COLO829 (cell line): ENCODE results near the gene PLXDC2.
"Not testable (repeated sequence)": the region's sequence is repeated elsewhere in the genome, so short reads cannot be mapped to it uniquely, and the experiment has no call there.

Experiments used
- DNase-seq: peaks from one replicate; pipeline ENCODE4 v3.0.0; 2012; ENCODE audit warnings: low spot score

The PLXDC2 gene

DNA sequence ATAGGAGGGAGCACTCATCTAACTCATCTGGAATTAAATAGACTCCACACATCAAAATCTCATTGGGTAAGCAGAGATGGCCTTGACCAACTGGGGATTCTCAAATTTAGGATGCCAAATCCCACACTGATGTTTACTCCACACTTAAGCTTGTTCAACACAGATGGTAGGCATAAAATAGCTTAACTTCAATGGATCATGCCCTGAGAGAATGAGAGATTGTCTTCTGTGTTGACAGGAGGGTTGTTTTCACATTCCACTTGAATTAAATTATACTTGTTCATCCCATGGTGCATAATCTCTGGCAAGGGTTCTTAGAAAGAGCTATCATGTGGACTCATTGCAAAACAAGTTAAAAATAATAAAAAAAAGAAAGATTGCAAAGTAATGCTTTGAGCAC, 391.4 kb downstream of the PLXDC2 start:
- no peak for DNase-seq

DNA sequence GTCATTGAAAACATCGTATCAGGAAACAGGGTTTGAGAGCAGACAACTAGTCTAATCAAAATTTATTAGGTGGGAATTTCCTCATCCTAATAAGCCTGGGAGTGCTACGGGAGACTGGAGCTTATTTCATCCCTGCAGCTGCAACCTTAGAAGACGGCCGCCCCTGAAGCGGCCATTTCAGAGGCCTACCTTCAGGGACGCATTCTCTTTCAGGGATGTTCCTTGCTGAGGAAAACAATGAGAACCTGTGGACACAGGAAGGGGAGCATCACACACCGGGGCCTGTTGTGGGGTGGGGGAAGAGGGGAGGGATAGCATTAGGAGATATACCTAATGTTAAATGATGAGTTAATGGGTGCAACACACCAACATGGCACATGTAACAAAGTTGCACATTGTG, 392.9 kb downstream of the PLXDC2 start:
- DNase-seq, result not testable (repeated sequence)

DNA sequence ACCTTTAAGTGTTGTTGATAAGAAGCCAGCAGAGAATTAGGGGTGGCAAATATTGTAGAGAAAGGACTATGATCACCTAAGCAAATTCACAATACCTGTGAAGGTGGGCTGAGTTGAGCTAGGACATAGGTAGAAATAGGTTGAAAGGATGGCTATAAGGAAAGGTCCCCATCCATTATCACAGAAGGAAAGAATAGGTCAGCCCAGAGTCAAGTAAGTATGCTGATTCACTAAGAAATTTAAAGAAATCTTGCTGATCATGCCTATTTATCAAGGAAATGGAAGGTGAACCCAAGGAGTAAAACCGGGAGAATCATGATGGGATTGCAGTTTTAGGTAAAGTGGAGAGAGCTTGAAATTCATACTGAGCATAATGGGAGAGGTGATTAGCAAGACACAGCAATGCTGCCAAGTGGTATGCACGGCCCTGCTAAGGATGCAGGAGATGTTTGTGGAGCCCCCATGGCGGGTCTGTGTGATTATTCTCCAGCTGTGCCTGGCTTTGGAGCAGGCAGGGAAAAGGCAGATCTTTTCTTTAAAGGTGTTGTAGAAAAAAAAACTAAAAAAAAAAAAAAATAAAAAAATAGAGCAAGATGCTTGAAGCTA, 399.4 kb downstream of the PLXDC2 start:
- DNase-seq, result no peak

DNA sequence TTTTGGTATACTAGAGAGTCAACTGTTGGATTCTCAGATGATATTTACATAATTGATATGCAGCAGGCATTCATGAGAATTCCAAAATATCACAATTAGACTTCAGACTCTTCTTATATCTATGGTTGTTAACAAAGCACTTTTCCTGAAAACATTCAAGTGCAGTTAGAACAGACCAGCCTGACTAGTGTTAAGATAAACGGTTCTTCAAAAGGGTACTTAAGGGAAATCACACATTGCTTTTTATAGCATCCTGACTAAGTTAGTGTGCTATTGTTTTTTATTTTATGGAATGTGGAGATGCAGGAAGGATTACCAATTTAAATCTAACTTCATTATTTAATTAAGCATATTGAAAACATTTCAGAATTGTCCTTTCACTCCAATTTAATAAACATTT, 405.1 kb downstream of the PLXDC2 start:
- no peak for DNase-seq

DNA sequence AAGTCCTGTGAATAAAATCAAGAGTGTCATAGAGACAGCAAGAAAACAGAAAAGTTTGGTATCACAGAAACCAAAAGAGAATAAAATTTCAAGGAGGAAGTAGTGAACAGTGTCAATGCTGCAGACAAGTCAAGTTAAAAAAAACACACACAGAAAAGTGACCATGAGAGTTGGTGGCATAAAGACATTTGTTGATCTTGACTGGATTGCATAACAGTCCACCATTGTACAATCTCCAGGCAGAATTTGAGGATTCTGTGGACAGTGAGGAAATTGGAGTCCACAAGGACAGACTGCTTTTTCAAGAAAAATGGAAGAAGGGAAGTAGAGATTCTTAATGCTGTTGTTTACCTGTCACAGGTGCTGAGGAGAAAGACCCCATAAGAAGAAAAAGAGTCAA, 412.5 kb downstream of the PLXDC2 start:
- no peak for DNase-seq

DNA sequence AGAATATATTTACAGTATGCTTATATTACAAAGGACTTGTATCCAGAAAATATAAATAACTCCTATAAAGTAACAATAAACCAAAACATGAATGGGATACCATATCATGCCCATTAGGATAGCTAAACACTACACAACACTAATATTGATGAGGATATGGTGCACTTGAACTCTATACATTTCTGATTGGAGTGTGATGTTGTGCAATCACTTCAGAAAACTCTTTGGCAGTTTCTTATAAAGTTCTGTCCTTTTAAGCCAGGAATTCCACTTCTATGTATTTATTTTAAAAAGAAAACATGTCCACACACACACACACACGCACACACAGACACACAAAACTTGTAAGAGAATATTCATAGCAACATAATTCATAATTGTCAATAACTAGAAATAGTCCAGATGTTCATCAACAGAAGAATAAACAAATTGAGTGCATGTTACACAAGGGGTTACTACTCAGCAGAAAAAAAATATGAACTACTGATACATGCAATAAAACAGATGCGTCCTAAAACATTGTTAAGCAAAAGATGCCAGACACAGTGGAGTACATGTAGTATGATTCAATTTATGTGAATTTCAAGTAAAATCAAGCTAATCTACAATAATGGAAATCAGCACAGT, 416.0 kb downstream of the PLXDC2 start:
- DNase-seq, result no peak

DNA sequence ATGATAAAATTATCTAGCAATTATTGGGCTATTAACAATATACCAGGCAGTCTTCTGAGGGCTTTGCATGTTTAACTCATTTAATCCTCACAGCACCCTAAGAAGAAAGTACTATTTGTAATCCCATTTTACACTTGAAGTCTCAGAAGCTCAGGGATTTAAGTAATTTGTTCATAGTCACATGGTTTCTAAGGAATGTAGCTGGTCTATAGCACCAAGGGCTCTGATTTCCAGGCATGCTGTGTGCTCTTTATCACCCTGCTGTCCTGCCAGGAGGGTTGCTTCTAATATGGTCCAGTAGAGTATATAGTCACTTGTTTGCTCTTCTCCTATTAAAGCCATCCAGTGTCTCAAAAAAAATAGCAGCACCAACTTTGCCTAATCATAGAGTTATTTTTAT, 417.2 kb downstream of the PLXDC2 start:
- no peak for DNase-seq

DNA sequence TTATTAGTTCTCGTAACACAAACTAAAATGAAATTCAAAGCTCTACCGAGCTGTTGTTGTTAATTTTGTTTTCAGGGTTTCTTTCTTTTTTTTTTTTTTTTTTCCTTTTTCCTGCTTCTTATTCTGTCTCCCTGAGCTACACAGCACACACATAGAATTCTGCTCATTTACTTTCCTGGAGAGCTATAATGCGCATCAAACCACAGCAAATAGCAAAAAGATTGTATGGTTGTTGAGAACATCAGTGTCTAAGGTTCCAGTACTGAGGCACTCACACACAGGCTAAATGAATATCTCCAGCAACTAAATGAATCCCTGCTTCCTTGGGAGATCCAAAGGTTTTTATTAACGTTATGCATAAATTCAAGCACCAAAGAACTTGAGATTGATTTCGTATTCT, 418.3 kb downstream of the PLXDC2 start:
- no peak for DNase-seq

DNA sequence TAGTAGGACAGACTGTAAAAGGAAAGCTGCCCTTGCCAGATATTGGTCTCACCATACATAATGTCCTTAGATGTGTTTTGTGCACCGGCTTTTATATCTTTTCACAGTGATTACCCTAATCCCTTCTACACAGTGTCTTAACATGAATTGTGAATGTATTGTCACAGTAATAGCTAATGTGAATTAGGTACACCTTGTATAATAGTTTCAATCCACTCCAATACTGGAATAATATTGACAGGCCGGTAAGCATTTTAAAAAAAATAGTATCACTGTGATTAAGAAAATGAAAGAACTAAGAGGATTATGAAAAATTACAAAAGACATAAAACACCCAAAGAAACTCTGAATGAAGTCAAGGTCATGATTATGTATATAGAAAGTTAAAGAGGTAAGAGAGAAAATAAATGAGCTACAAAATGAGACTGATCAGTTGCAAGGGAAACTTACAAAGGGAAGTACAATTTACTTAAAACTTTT, 420.9 kb downstream of the PLXDC2 start:
- DNase-seq, result no peak

DNA sequence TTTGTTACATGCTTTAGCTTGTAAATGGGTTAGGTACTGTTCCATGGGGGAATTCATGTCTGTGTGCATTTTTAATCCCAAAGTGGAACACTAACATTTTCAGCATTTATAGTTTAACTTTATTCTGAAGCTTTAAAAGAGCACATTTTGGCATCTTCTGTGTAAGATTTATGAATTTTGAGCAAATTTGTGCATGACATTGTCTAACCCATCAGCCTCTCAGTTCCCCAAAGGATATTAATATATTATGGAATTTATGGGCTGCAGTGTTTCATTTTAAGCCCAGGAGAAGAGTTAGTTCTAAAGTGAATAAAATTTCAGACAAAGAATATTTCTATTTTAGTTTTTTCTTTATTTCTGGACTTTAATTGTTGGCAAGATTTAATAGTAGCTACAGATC, 421.4 kb downstream of the PLXDC2 start:
- DNase-seq, result no peak

DNA sequence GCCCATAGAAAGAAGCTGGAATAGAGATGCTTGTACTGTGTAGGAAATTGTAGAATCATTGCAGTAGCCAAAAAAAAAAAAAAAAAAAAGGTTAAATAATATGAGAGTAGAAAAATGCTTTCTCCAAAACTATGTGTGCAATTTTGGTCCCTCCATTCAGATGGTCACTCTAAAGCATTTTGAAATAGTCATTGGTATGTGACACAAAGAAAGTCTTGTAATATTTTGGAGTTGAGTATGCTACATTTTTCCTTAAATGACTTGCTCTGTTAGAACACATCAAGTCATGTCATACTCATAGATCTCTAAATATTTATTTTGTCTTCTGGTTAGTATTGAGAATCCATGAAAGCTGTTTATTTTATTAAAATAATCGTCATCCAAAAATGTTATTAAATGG, 424.4 kb downstream of the PLXDC2 start:
- DNase-seq, result no peak

DNA sequence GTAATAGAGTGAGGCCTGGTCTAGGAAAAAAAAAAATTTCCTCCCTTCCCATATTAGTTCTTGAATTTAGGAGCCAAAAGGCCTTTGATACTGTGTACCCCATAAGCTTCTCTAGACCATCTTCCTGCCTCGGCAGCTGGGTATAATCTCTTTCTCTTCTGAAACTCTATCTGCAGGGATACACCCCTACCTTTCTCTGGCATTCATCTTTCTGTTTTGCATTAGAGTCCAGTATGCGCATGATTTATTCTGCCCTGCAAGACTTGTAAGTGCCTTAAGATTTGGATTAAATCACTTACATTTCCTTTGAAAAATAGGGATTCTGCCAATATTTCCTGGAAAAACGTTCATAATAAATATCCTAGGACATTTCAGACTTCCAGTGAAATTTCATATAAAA, 431.2 kb downstream of the PLXDC2 start:
- no peak for DNase-seq

DNA sequence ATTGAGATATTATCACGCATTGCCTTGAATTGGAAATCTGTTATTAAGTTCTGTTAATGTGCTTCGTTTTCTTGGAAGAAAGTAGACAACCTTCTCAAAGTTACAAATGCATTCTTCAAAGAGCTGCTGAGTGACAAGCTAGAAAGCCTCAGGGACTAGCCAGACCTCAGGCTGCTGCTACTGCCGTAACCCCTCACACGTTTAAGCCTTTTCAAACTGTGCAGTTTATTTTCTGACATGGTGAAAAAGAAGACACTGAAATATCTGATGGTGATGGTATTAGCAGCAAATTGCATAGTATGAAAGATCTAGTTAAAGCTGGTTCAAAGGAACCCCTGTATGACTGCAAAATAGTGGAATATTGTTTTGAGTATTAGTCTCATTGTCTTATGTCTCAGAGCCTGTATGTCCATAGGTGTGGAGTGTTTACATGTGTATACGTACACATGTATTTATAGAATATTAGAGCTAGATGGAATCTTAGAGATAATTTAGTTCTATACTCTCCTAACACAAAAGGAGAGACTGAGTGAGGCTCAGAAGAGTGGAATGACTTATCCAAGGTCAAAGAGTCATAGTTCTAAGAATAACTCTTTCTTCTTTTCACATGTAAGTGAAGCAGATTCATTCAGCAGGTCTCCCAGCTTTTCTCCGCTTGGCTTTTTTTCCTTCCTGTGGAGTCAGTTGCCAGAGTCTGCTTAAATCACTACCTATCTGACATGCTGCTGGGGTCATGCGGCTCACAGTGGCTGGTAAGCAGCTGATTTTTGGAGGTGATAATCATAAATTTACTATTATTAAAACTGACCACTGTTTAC, 431.9 kb downstream of the PLXDC2 start:
- peak; percentile 8 for DNase-seq

DNA sequence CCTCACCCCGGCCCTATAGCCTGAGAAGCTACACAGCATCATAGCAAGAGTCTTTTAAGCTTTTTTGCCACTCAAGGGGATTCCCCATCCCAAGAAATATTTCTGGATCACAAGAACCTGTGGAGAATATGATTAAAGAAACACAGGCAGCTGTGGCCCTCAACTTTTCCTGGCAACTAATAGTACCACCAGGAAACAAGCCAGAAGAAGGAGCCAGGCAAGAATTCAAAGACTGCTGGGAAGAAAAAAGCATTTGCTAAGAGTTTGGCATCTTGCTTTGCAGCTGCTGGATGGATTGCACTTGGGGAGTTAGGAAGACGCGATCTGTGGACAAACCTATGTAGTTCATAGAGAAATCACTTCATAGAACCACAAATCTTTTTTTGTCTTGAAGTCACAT, 437.8 kb downstream of the PLXDC2 start:
- no peak for DNase-seq

DNA sequence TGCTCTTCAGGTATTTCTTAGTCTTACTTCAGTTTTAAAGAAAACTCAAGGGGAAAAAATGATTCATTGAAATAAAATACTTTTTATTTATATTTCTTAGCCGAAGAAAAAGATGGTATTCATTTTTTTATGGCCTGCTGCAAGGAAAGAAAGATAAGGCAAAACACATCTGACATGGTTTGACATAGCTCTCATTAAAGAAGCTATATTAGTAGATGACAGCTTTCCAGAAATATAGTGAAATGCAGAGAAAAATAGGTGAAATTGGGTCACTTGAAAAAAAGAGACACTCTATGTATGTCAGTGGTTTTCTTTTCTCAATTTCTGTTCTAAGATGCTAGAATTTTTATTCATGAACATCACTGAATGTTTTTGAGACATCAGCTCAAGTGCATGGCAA, 438.3 kb downstream of the PLXDC2 start:
- DNase-seq, result no peak

DNA sequence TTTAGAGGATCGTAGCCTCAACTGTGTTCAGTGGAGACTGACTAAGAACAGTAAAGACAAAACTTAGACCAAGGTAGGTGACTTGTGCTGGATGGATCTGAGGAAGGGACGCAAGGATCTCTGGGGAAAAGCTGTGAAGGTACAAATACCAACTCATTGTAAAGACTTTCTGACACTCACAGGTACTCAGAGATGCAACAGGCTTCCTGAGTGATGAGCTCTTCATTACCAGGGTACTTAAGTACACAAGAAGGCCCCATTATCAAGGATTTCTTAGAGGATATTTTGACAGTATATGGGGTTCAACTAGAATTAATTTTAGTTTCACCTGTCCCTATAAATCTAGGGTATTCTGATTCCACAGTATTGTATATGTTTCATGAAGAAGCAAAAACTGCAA, 440.7 kb downstream of the PLXDC2 start:
- no peak for DNase-seq

DNA sequence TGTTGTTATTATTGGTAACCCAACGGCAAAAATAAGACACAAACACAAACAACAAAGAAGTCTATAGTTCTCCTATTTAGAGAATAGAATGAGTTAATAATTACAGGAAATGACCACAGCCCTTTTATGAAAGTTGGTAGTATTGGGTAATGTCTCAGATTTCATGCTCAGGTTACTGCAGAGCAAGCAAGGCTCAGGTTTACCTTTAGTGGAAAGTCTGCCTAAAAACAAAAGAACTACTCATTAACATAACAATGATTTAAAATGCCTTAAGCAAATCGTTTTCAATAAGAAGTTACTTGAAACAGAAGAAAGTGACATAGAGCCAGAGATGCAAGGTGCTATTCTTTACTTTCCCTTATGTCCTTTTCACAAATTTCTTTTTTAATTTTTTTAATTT, 441.2 kb downstream of the PLXDC2 start:
- DNase-seq, result no peak

DNA sequence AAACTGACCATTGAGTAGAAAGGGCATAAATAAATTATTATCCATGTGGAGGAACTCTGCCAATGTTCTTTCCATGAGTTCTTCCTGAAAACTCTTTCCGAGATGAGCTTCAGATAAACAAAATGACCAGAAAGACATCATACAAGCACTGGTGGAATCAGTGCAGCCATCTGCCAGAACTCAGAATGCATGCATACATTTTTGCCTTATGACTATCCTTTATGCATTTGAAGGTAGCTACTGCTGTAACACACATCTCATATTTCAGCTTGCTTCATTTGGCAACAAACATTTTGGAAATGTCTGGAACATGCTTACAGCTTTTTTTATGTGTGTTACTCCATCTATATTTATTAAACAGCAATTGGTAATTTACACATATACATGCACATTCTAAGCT, 448.9 kb downstream of the PLXDC2 start:
- DNase-seq, result no peak

DNA sequence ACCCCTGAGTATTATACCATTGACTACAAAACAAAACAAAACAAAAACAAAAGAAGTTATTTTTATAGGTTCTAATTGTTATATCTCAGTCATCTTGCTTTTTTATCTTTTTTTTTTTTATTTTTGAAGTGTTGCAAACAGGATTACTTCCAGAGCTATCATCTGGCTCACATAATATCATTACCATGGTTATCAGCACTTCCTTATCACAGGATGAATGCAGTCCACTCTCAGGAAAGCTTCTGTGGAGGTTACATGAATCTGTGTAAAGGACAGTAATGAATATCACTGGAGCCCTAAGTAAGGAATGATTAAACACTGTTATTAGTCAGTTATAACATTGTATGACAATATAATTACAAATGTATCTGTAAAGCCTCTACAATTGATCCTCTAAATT, 451.5 kb downstream of the PLXDC2 start:
- no peak for DNase-seq

DNA sequence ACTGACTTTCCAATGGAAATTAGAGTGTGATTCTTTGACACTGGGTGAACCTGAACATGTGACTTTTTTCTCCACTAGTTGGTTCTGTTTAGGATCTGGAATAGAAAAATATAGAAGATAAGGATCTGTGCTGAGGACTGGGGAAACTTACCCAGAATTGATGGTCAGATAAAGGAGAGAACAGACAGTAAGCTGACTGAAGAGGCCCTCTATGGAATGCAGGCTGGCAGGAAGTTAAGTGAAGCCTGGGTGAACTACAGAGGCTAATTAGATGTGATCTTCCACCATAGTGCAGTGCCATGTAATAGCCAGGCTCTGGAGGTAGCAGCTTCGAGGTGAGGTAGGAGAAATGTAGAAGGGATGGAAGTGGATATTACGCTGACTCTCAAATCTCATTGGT, 455.3 kb downstream of the PLXDC2 start:
- no peak for DNase-seq

DNA sequence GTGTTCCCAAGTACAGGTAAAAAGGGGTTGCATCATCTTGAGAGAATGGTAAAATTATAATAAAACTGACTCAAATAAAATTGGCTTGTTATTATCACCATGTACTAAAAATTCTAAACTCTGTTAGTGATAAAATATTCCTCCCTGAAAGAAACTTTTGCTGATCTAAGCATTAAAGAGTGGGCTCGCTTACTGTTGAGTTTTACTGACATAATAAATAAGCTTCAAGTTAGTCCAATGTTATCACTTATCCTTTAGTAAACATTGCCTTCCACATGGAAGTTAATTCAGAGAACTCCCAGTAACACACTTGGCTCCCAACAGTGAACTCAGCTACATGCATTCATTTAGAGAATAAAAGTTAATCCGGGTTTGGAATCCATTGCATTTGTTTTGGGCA, 456.4 kb downstream of the PLXDC2 start:
- DNase-seq, result no peak

DNA sequence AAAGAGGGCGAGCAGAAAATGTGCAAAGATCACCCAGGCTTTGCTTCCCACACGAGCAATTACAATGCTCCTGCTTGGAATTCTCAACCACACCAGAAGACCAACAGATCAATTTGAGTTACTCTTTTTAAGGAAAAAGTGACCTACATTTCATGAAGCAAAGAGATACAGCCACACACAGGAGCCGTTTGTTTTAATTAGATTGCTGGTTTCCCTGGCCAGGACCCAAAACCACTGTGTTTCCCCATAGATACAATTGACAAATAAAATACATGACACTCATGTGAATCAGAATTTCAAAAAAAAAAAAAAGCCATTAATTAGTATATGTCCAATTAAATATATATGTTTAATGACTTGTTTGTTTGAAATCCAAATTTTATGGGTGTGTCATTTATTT, 458.3 kb downstream of the PLXDC2 start:
- peak; percentile 36 for DNase-seq
